H1 (cell line): Measurements from ENCODE around the gene TMEM203. TPM values are rescaled to one million over a fixed set of nuclear protein-coding genes. Genes with fewer than 3 reads are reported as not detected.

Source experiments
- CTCF ChIA-PET: fragments of 300-600 bp; sonication (Branson Sonifier 250); formaldehyde crosslinking; loops from one replicate; lab custom pipeline; 2021; ENCODE audit not compliant: partially characterized antibody; lab: Charles Lee
- POLR2A ChIA-PET: fragments of 300-600 bp; sonication (Branson Sonifier 250); formaldehyde crosslinking; loops from one replicate; lab custom pipeline; 2021; ENCODE audit warnings: inconsistent platforms; ENCODE audit not compliant: partially characterized antibody; lab: Charles Lee
- DNase-seq, 2 experiments: peaks; one replicate each; pipeline versions ENCODE4 v3.0.0 to v3.0.0-alpha.2; 2010 to 2022; ENCODE audit warnings: low spot score in 2 of 2, low read depth in 1 of 2, mixed read lengths in 1 of 2
- FAIRE-seq: peaks from 2 replicates; lab custom pipeline; 2011; peaks lifted over from hg19 to GRCh38; lab: Jason Lieb, UNC
- H2AFZ ChIP-seq: 2 replicates; pipeline ENCODE4 v1.8.1; 2012; ENCODE audit warnings: low read length, inconsistent platforms
- H2AK5ac ChIP-seq: 2 replicates; pipeline ENCODE4 v1.6.1; 2013; ENCODE audit warnings: low read depth, low read length
- H2BK120ac ChIP-seq: replicated peaks from 2 replicates; pipeline ENCODE3; 2013; ENCODE audit warnings: low read depth, low read length, inconsistent platforms
- H2BK12ac ChIP-seq: 2 replicates; pipeline ENCODE4 v1.6.1; 2013; ENCODE audit warnings: low read depth, low read length
- H2BK15ac ChIP-seq: 2 replicates; pipeline ENCODE4 v1.6.1; 2013; ENCODE audit warnings: low read length
- H2BK20ac ChIP-seq: 2 replicates; pipeline ENCODE4 v1.6.1; 2013; ENCODE audit warnings: low read length
- H2BK5ac ChIP-seq: 2 replicates; pipeline ENCODE4 v1.6.1; 2013; ENCODE audit warnings: low read depth, low read length
- H3K14ac ChIP-seq: 2 replicates; pipeline ENCODE4 v1.6.1; 2013; ENCODE audit warnings: inconsistent platforms; ENCODE audit not compliant: insufficient read length
- H3K18ac ChIP-seq: 2 replicates; pipeline ENCODE4 v1.6.1; 2013; ENCODE audit warnings: low read length; ENCODE audit errors: extremely low read depth
- H3K23ac ChIP-seq: 2 replicates; pipeline ENCODE4 v1.6.1; 2013; ENCODE audit warnings: inconsistent platforms; ENCODE audit not compliant: insufficient read length
- H3K23me2 ChIP-seq: 2 replicates; pipeline ENCODE4 v1.6.1; 2013; ENCODE audit warnings: low read depth, low read length
- H3K27ac ChIP-seq: 2 replicates; pipeline ENCODE4 v1.6.1; 2011; ENCODE audit warnings: low read depth, low read length, inconsistent platforms
- H3K27me3 ChIP-seq, 4 experiments: replicated peaks in 1 of 4; 1 replicate in 1 of 4; 2 replicates in 3 of 4; pipeline versions ENCODE4 v1.6.1 to v1.8.1; 2011 to 2013; ENCODE audit warnings: low read length in 3 of 4, mild to moderate bottlenecking in 3 of 4, inconsistent platforms in 2 of 4, mixed read lengths in 2 of 4, moderate library complexity in 1 of 4; ENCODE audit not compliant: control insufficient read depth in 3 of 4, insufficient read depth in 3 of 4; ENCODE audit errors: extremely low read depth in 1 of 4
- H3K36me3 ChIP-seq, 4 experiments: 2 replicates each; pipeline versions ENCODE4 v1.6.1 to v1.8.1; 2011 to 2013; ENCODE audit warnings: mild to moderate bottlenecking in 4 of 4, low read length in 3 of 4, moderate library complexity in 2 of 4, control low read depth in 1 of 4, inconsistent platforms in 1 of 4; ENCODE audit not compliant: insufficient read depth in 4 of 4, control insufficient read depth in 2 of 4
- H3K4ac ChIP-seq: replicated peaks from 2 replicates; pipeline ENCODE3; 2013; ENCODE audit warnings: low read length, low read depth, mixed read lengths, inconsistent platforms; ENCODE audit not compliant: insufficient read length
- H3K4me1 ChIP-seq, 4 experiments: replicated peaks in 1 of 4; 1 replicate in 1 of 4; 2 replicates in 3 of 4; pipeline versions ENCODE4 v1.6.1 to v1.8.1; 2011 to 2013; ENCODE audit warnings: low read length in 3 of 4, inconsistent platforms in 2 of 4, mixed read lengths in 1 of 4; ENCODE audit not compliant: insufficient read depth in 4 of 4, control insufficient read depth in 3 of 4
- H3K4me2 ChIP-seq, 2 experiments: 2 replicates each; pipeline versions ENCODE4 v1.6.1 to v1.8.1; 2011 to 2013; ENCODE audit warnings: low read depth in 2 of 2, low read length in 2 of 2, control low read depth in 1 of 2, inconsistent platforms in 1 of 2, mild to moderate bottlenecking in 1 of 2; ENCODE audit not compliant: insufficient read depth in 1 of 2
- H3K4me3 ChIP-seq, 4 experiments: fragments of 200-600, 300-600 bp in 1 of 4; sonication (generic), shearing (Covaris generic), sonication (Bioruptor Twin) in 1 of 4; 2 replicates each; pipeline versions ENCODE4 v1.5.1 to v1.8.1; 2011 to 2016; ENCODE audit warnings: low read length in 4 of 4, low read depth in 3 of 4, control low read depth in 2 of 4, inconsistent platforms in 2 of 4, mild to moderate bottlenecking in 2 of 4, mixed read lengths in 1 of 4, moderate library complexity in 1 of 4; ENCODE audit not compliant: insufficient read depth in 2 of 4; ENCODE audit errors: extremely low read depth in 1 of 4
- H3K56ac ChIP-seq: replicated peaks from 2 replicates; pipeline ENCODE3; 2013; ENCODE audit warnings: low read depth, mild to moderate bottlenecking, mixed read lengths, low read length, inconsistent platforms; ENCODE audit not compliant: insufficient read length
- H3K79me1 ChIP-seq: 2 replicates; pipeline ENCODE4 v1.6.1; 2013; ENCODE audit warnings: low read depth, low read length, control low read depth
- H3K79me2 ChIP-seq, 2 experiments: 2 replicates each; pipeline versions ENCODE4 v1.6.1 to v1.8.1; 2012 to 2013; ENCODE audit warnings: low read length in 2 of 2, mild to moderate bottlenecking in 2 of 2, inconsistent platforms in 1 of 2; ENCODE audit not compliant: insufficient read depth in 2 of 2, control insufficient read depth in 1 of 2
- H3K9ac ChIP-seq, 4 experiments: replicated peaks in 1 of 4; 1 replicate in 1 of 4; 2 replicates in 3 of 4; pipeline versions ENCODE4 v1.6.1 to v1.8.1; 2011 to 2013; ENCODE audit warnings: low read depth in 3 of 4, low read length in 3 of 4, control low read depth in 2 of 4, mild to moderate bottlenecking in 2 of 4, moderate library complexity in 2 of 4, inconsistent platforms in 1 of 4; ENCODE audit errors: extremely low read depth in 1 of 4
- H3K9me3 ChIP-seq, 2 experiments: 2 replicates each; pipeline versions ENCODE4 v1.6.1 to v1.8.1; 2012 to 2013; ENCODE audit warnings: mild to moderate bottlenecking in 2 of 2, moderate library complexity in 2 of 2, control low read depth in 1 of 2, inconsistent platforms in 1 of 2, low read depth in 1 of 2, low read length in 1 of 2, mixed read lengths in 1 of 2; ENCODE audit not compliant: insufficient read depth in 2 of 2
- H4K20me1 ChIP-seq, 2 experiments: replicated peaks in 1 of 2; 2 replicates each; pipeline versions ENCODE3 to v1.8.1; 2011 to 2013; ENCODE audit warnings: inconsistent platforms in 2 of 2, low read length in 2 of 2, mild to moderate bottlenecking in 1 of 2; ENCODE audit not compliant: insufficient read depth in 2 of 2, control insufficient read depth in 1 of 2
- H4K5ac ChIP-seq: 2 replicates; pipeline ENCODE4 v1.6.1; 2013; ENCODE audit warnings: low read length, low read depth, mixed read lengths, inconsistent platforms; ENCODE audit not compliant: insufficient read length
- H4K8ac ChIP-seq: 2 replicates; pipeline ENCODE4 v1.8.0; 2013; ENCODE audit warnings: mild to moderate bottlenecking, moderate library complexity, low read length, inconsistent platforms; ENCODE audit not compliant: insufficient read depth; ENCODE audit errors: extremely low read depth
- H4K91ac ChIP-seq: replicated peaks from 2 replicates; pipeline ENCODE3; 2013; ENCODE audit warnings: low read length, mixed read lengths, inconsistent platforms; ENCODE audit not compliant: insufficient read length
- ASH2L ChIP-seq: fragments of 200-600, 300-600 bp; sonication (generic); IDR thresholded peaks from one replicate; pipeline ENCODE4 v1.7.1; 2017; ENCODE audit warnings: low read length
- CBX5 ChIP-seq: fragments of 300-800, 300-1000 bp; sonication (generic); IDR thresholded peaks from 2 replicates; pipeline ENCODE4 v1.7.1; 2016; ENCODE audit warnings: antibody characterized with exemption, low read length, low read depth
- CREB1 ChIP-seq: IDR thresholded peaks from 2 replicates; pipeline ENCODE4 v1.6.1; 2012; ENCODE audit warnings: inconsistent platforms
- CTBP2 ChIP-seq: IDR thresholded peaks from 2 replicates; pipeline ENCODE4 v1.7.0; 2011; ENCODE audit warnings: borderline replicate concordance, mild to moderate bottlenecking, moderate library complexity, mixed read lengths, low read length; ENCODE audit not compliant: insufficient read depth, insufficient read length
- GTF2F1 ChIP-seq: IDR thresholded peaks from 2 replicates; pipeline ENCODE4 v1.6.1; 2012; ENCODE audit warnings: low read depth, low read length, improper control_type of control experiment, borderline replicate concordance
- JUN ChIP-seq: IDR thresholded peaks from 2 replicates; pipeline ENCODE4 v1.6.1; 2011; ENCODE audit warnings: low read depth, mild to moderate bottlenecking, improper control_type of control experiment, low read length
- MAX ChIP-seq: IDR thresholded peaks from 2 replicates; pipeline ENCODE4 v1.6.1; 2012; ENCODE audit warnings: inconsistent platforms
- NANOG ChIP-seq: IDR thresholded peaks from 2 replicates; pipeline ENCODE4 v1.6.1; 2011; ENCODE audit warnings: low read length, low read depth, mild to moderate bottlenecking, inconsistent platforms; ENCODE audit not compliant: insufficient read depth, poor library complexity, severe bottlenecking
- SP2 ChIP-seq: IDR thresholded peaks from 2 replicates; pipeline ENCODE4 v1.6.1; 2012; ENCODE audit warnings: mild to moderate bottlenecking, low read length, inconsistent platforms
- TAF7 ChIP-seq: optimal IDR thresholded peaks from 2 replicates; pipeline ENCODE3; 2011; ENCODE audit warnings: low read depth, mild to moderate bottlenecking, inconsistent platforms, low read length, moderate library complexity, borderline replicate concordance
- TEAD4 ChIP-seq: IDR thresholded peaks from 2 replicates; pipeline ENCODE4 v1.6.1; 2012; ENCODE audit warnings: low read depth, low read length, inconsistent platforms, mixed read lengths
- YY1 ChIP-seq: IDR thresholded peaks from 2 replicates; pipeline ENCODE4 v1.6.1; 2011; ENCODE audit warnings: low read depth, mild to moderate bottlenecking, low read length
- WGBS, 2 experiments: shearing (Covaris generic) in 1 of 2; methylation state at CpG; one replicate each; pipeline versions ENCODE4 v1.1.6 to v1.1.7; 2013 to 2015; ENCODE audit warnings: low lambda C conversion rate in 2 of 2, mixed read lengths in 2 of 2, inconsistent platforms in 1 of 2, low coverage in 1 of 2, missing lambda C conversion rate in 1 of 2; ENCODE audit not compliant: insufficient replicate concordance in 2 of 2, insufficient coverage in 1 of 2, insufficient read length in 1 of 2; ENCODE audit errors: extremely low coverage in 1 of 2, missing lambda C conversion rate in 1 of 2; 5-methylcytosine and 5-hydroxymethylcytosine counted together
- polyA plus RNA-seq, 7 experiments: library from polyadenylated mRNA; depleted of rRNA in 3 of 7; stranded (reverse) in 5 of 7; unstranded in 2 of 7; fragments of >200 nt in 5 of 7; fragments of 200-250 nt in 2 of 7; gene quantifications; 1 replicate in 5 of 7; 2 replicates in 1 of 7; 4 replicates in 1 of 7; pipeline versions ENCODE4 v1.2.1 to v1.2.3, GENCODE V29; 2011 to 2013; ENCODE audit warnings: missing spikeins in 2 of 7, mixed read lengths in 2 of 7
- total RNA-seq: library from RNA; stranded (reverse); fragmentation: NEBNext Ultra II Directional; extraction: Animal tissue kit (Norgen Biotek cat#: 25700); gene quantifications from 2 replicates; pipeline ENCODE4 v1.2.1, GENCODE V29; 2021

Gene TMEM203
- total and polyA plus RNA-seq, 2 of the 8 experiments (the other 6 are each of a cell fraction or from before 2014, with no cell fraction given), result 44.1 to 57.1 TPM

- Histone ChIP-seq H4K8ac (peak overlapping the region; percentile 91; the same call in 1 of the 2 replicates), H2BK12ac (no peak overlapping the region), H3K79me2 (peaks cover 0 to 20% of the 10 kb centered on the region in 2 experiments; a peak in 2 of 4 replicates), H3K23ac (no peak overlapping the region), H3K27ac (peak overlapping the region; percentile 67; the same call in 1 of the 2 replicates), H2BK20ac (no peak overlapping the region), H4K5ac (peak overlapping the region; percentile 52), H3K4me2 (peak overlapping the region; percentile 49 to 75), H4K91ac (peak overlapping the region; percentile 91), H3K56ac (peak overlapping the region; percentile 77), H4K20me1 (peaks cover 22 to 23% of the 10 kb centered on the region in 2 experiments), H3K9me3 (no peaks in the 10 kb centered on the region), H3K4me1 (peaks cover 0 to 27% (median 21%) of the 10 kb centered on the region in 4 experiments; a peak in 6 of 7 replicates), H3K14ac (no peak overlapping the region), H2BK120ac (no peak overlapping the region), H2BK15ac (no peak overlapping the region), H3K4ac (no peak overlapping the region), H3K36me3 (peaks cover 6 to 18% (median 15%) of the 10 kb centered on the region in 4 experiments; a peak in 7 of 8 replicates), H3K79me1 (peaks cover 5% of the 10 kb centered on the region), H2AFZ (no peak overlapping the region), H3K27me3 (no peaks in the 10 kb centered on the region), H3K23me2 (peaks cover 5% of the 10 kb centered on the region; the same call in 1 of the 2 replicates), H3K4me3 (peak overlapping the region; percentile 64 to 83 (median 70)), H3K9ac (peak overlapping the region; percentile 29 to 63 (median 58); a peak in 6 of 7 replicates), H3K18ac (peak overlapping the region; percentile 95; the same call in 1 of the 2 replicates), H2BK5ac (peak overlapping the region; percentile 95), H2AK5ac (no peak overlapping the region)
- DNase-seq (no peak), FAIRE-seq (no peak)
- ChIA-PET CTCF (interaction anchor here (0.6 to 9.1 kb wide), 9 partner anchors 13 to 102 kb away, joined by 3 to 113 read pairs (median 4); partner anchors contain the start of genes CYSRT1, RNF208 and RNF224), POLR2A (interaction anchor here (0.6 to 69.9 kb wide), 43 partner anchors 5 to 364 kb away, joined by 3 to 1462 read pairs (median 3); partner anchors contain the start of genes ABCA2, CYSRT1, ENTPD2 and GRIN1)
- 2% methylated on average over 43 of the region's 58 CpGs; no CpG with 5 or more reads in 1 of the 2 experiments for WGBS, 2 experiments
- TF ChIP-seq MAX, result peak; percentile 73; the same call in 1 of the 2 replicates
- no peak for TF ChIP-seq YY1
- no peak for TF ChIP-seq CTBP2
- TF ChIP-seq SP2, result no peak
- no peak for TF ChIP-seq CBX5
- TF ChIP-seq JUN, result no peak
- TF ChIP-seq GTF2F1, result no peak
- TF ChIP-seq TAF7, result no peak
- TF ChIP-seq NANOG, result no peak
- no peak; the same call in 1 of the 2 replicates for TF ChIP-seq CREB1
- TF ChIP-seq TEAD4, result no peak
- TF ChIP-seq ASH2L, result peak; percentile 35
These were observed 34.9 kb upstream of the TMEM203 start for GRCh38 chr9:137240318-137240840.
